Activated CD4-positive, CD25-positive, alpha-beta regulatory T cell treated with anti-CD3 and anti-CD28 coated beads, Interleukin-2, amount 50 U/mL, for 16 hours (primary cell): ENCODE data around the gene MLH1.
"Not testable (repeated sequence)": the region's sequence is repeated elsewhere in the genome, so short reads cannot be mapped to it uniquely, and the experiment has no call there.

Experiments used
- DNase-seq: peaks from one replicate; pipeline ENCODE4 v3.0.0-alpha.2; 2020; ENCODE audit warnings: low read depth, low spot score

MLH1 gene

GRCh38 chr3:37037352-37037751 is 44.0 kb downstream of the MLH1 start:
- DNase-seq, result no peak

GRCh38 chr3:37039161-37039846 is 46.0 kb downstream of the MLH1 start:
- DNase-seq, result no peak

GRCh38 chr3:37040231-37040630 is 46.9 kb downstream of the MLH1 start:
- no peak for DNase-seq

GRCh38 chr3:37041546-37042195 is 48.4 kb downstream of the MLH1 start:
- no peak for DNase-seq

- not testable (repeated sequence) for DNase-seq
Measured at GRCh38 chr3:37042712-37043111, 49.4 kb downstream of the MLH1 start.

- no peak for DNase-seq
Measured at GRCh38 chr3:37050282-37050681, 57.0 kb downstream of the MLH1 start.

GRCh38 chr3:37052860-37053259 is 59.5 kb downstream of the MLH1 start:
- DNase-seq, result no peak

GRCh38 chr3:37053337-37053736 is 60.0 kb downstream of the MLH1 start:
- DNase-seq, result no peak

GRCh38 chr3:37053753-37054152 is 60.4 kb downstream of the MLH1 start:
- no peak for DNase-seq

GRCh38 chr3:37054370-37054769 is 61.1 kb downstream of the MLH1 start:
- DNase-seq, result no peak

GRCh38 chr3:37055077-37055476 is 61.8 kb downstream of the MLH1 start:
- DNase-seq, result not testable (repeated sequence)

- DNase-seq, result no peak
Measured at GRCh38 chr3:37056826-37057225, 63.5 kb downstream of the MLH1 start.

GRCh38 chr3:37058117-37058516 is 64.8 kb downstream of the MLH1 start:
- DNase-seq, result no peak

- no peak for DNase-seq
Measured at GRCh38 chr3:37064747-37065146, 71.4 kb downstream of the MLH1 start.

GRCh38 chr3:37067577-37067976 is 74.3 kb downstream of the MLH1 start:
- no peak for DNase-seq

- no peak for DNase-seq
Measured at GRCh38 chr3:37068031-37068430, 74.7 kb downstream of the MLH1 start.

GRCh38 chr3:37071921-37072320 is 78.6 kb downstream of the MLH1 start:
- DNase-seq, result no peak

- no peak for DNase-seq
Measured at GRCh38 chr3:37072892-37073291, 79.6 kb downstream of the MLH1 start.

GRCh38 chr3:37074178-37074577 is 80.9 kb downstream of the MLH1 start:
- DNase-seq, result no peak

GRCh38 chr3:37075955-37076354 is 82.6 kb downstream of the MLH1 start:
- DNase-seq, result no peak

- DNase-seq, result no peak
Measured at GRCh38 chr3:37082317-37082716, 89.0 kb downstream of the MLH1 start.

- no peak for DNase-seq
Measured at GRCh38 chr3:37086918-37087317, 93.6 kb downstream of the MLH1 start.

- DNase-seq, result no peak
Measured at GRCh38 chr3:37087870-37088269, 94.6 kb downstream of the MLH1 start.

GRCh38 chr3:37092484-37092883 is 99.2 kb downstream of the MLH1 start:
- no peak for DNase-seq
